OCI-M1 (cell line): ENCODE results near the gene SUCLA2.
"Not testable (repeated sequence)": the region's sequence is repeated elsewhere in the genome, so short reads cannot be mapped to it uniquely, and the experiment has no call there.

ENCODE experiments used
- DNase-seq: peaks from one replicate; lab custom pipeline; 2025; lab: John Stamatoyannopoulos, UW

SUCLA2 gene

GRCh38 chr13:47991859-47992258 is 9.2 kb downstream of the SUCLA2 start:
- DNase-seq: no peak

DNA sequence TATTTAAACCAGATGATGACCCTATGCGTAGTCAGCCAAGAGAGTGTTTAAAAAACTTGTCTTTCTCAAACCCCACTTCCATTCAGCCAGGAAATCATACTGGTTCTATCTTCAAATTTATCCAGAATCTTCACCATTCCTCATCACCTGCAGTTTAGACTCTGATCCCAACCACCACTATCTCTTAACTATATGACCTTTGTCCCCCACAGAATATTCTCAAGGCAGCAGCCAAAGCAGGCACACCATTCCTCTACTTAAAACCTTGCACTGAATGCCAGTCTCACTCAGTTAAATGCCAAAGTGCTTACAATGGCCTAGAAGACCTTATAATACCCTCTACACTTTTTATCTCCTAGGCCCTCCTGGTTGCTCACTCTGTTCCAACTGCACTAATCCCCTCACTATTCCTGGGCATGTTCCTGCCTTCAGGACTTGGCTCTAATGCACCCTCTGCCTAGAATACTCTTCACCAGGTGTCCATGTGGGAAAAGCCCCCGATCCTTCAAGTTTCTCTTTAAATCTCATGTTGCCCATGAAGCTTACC is 10.1 kb downstream of the SUCLA2 start:
- DNase-seq: no peak

DNA sequence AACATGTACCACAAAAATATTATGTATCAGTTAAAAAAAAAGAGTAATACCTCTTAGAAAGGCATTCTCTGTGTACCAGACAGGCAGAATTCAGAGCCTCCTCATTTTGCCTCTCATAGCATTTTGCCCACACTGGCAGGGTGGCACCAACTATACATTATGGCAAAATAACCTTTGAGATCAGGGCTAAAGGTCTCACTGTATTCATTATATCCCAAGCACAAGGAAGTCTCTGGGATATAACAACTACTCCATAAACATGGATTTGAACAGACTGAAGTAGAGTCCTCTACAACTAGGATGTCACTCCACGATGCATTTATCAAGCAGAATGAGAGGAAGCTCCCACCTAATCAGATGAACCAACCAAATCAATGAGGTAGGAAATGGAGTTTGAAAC is 10.6 kb downstream of the SUCLA2 start:
- DNase-seq: no peak

GRCh38 chr13:47983070-47983469 is 18.0 kb downstream of the SUCLA2 start:
- DNase-seq: no peak

GRCh38 chr13:47976325-47976724 is 24.7 kb downstream of the SUCLA2 start:
- DNase-seq: no peak

DNA sequence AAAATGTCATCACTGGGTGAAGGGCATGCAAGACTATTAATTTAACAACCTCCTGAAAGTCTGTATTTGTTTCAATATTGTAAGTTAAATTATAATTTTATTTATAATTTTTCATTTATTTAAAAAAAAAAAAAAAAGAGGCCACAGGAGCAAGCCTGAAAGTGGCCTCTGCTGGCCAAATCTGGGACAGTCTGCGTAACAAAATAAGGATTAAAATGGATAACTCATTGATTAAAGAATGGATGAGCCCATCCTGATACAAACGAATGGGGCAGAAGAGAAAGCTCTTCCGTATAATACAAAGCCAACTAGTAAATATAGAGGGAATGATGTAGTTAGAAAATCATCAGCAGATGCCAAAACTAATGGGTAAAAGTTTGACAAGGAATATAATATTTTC is 36.2 kb downstream of the SUCLA2 start:
- DNase-seq: no peak

DNA sequence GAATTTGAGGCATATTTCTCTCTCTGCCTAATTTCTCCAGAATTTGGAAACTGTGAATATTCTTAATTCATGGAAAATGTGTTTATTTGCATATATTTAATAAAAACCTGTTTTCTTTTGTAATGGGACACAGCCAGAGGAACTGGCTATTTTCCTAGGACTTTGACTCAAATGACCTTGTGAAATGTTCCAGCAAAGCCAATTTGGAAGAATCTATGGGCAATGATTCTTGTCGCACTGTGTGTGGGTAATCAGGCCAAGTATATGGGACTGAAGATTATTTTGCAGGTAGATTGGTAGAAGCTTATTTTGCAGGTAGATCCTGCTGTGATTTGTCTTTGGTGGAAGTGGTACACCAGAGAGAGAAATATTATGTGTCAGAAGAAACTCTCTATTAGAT is 38.8 kb downstream of the SUCLA2 start:
- DNase-seq: no peak

DNA sequence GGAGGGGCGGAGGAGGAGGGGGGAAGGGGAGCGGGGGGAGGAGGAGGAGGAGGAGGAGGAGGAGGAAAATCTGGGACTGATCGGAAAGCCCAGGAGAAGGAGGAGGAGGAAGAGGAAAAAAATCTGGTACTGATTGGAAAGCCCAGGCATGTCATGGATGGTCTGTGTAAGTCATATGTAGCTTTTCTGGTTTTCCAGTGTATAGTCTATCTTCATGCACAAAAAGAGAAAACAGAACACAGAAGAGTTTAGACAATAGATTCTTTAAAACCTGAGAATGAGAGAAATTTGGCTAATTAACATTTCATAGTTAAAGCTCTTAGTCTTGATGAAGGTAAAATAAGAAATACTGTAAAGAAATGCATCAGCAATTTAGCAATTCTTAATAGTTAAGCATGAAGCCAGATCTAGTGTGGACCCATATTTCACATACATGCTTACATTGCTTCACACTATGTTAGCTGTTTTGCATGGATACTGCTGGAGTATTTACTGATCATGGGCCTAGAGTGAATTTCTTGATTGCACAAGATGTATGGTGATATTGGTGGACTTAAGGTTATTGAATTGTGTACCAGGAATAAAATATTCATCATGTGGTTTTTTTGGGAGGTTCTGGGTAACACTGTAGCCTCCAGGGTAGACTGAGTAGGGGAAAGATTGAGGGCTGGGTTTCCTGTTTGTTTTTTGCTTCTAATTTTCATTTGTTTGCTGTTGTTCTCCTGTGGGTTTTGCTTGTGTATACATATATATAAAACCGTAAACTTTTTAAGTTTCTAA is 41.4 kb downstream of the SUCLA2 start:
- no peak for DNase-seq

DNA sequence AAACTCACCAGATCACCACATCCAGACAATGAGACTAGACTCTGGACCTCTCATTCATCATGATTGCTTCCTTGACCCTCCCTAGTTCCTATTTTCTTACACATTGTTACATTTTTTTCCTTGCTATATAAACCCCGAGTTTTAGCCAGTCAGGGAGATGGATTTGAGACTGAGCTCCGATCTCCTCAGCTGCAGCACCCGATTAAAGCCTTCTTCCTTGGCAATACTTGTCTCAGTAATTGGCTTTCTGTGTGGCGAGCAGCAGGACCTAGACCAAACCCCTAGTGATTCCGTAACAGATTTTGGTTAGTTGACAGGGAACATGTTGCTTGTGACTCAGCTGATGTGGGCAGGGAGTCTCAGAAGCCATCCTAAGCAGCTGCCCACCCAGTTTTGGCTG is 44.0 kb downstream of the SUCLA2 start:
- no peak for DNase-seq

- DNase-seq: no peak
These were observed 45.2 kb downstream of the SUCLA2 start for GRCh38 chr13:47955836-47956235.

- DNase-seq: no peak
These were observed 51.3 kb downstream of the SUCLA2 start for GRCh38 chr13:47949799-47950198.

GRCh38 chr13:47945738-47946137 is 55.3 kb downstream of the SUCLA2 start:
- DNase-seq: no peak

GRCh38 chr13:47945146-47945545 is 55.9 kb downstream of the SUCLA2 start:
- not testable (repeated sequence) for DNase-seq

DNA sequence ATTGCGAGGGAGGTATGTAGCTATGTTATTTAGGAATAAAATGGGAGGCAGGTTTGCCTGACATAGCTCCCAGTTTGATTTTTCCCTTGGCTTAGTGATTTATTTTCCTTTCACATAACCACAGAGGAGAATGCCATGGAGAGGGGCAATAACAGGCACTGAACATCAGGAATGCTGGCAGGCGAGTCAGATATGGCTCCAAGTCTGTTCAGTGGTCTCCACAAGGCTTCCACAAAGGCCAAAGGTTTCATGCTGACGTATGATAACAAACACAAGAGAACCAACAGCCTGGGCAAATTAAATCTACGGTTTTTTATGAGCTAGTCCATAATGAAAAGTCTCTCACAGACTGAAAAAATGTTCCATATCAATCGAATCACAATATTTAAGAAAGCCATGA is 66.7 kb downstream of the SUCLA2 start:
- DNase-seq: no peak

GRCh38 chr13:47932950-47933923 is 67.8 kb downstream of the SUCLA2 start:
- peak; percentile 76 for DNase-seq

DNA sequence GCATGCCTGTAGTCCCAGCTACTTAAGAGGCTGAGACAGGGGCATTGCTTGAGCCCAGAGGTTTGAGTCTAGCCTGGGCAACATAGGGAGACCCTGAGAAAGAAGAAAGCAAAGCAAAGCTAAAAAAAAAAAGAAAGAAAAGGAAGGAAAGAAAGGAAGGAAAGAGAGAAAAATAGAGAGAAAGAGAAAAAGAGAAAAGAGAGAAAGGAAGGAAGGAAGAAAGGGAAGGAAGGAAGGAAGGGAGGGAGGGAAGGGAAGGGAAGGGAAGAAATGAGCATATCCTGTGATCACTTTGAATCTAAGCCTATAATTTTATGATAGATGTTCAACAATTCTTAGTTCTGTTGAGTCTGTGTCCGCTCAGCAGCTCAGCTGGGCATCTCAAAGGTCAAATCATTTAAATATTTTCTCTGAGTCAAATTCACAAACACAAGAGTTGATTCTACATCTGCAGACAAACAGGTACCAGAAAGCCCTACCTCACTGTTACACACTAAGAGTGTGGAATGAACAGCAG is 70.4 kb downstream of the SUCLA2 start:
- no peak for DNase-seq

GRCh38 chr13:47929156-47929555 is 71.9 kb downstream of the SUCLA2 start:
- no peak for DNase-seq

- DNase-seq: no peak
These were observed 84.0 kb downstream of the SUCLA2 start for GRCh38 chr13:47917022-47917574.

DNA sequence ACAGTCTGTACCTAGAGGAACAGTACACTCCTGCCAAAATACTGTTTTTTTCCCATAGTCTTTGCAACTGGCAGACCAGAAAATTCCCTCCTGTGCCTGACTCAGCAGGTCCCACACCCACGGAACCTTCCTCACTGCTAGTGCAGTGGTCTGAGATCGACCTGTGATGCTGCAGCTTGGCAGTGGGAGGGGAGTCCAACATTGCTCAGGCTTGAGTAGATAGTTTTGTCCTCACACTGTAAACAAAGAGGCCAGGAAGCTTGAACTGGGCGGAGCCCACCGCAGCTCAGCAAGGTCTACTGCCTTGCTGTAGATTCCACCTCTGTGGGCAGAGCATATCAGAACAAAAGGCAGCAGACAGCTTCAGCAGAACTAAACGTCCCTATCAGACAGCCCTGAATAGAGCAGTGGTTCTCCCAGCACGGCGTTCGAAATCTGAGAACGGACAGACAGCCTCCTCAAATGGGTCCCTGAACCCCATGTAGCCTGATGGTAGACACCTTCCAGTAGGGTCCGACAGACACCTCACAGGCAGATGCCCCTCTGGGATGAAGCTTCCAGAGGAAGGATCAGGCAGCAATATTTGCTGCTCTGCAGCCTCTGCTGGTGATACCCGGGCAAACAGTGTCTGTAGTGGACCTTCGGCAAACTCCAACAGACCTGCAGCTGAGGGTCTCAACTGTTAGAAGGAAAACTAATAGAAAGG is 92.7 kb downstream of the SUCLA2 start:
- peak; percentile 65 for DNase-seq

- no peak for DNase-seq
These were observed 96.2 kb downstream of the SUCLA2 start for GRCh38 chr13:47904891-47905290.

GRCh38 chr13:47904241-47904640 is 96.8 kb downstream of the SUCLA2 start:
- no peak for DNase-seq

- DNase-seq: peak; percentile 24
These were observed 97.2 kb downstream of the SUCLA2 start for GRCh38 chr13:47903836-47904235.
